Superior temporal gyrus (tissue), 1 donor: ENCODE data around the gene MKNK2.
"Not testable (repeated sequence)": the region's sequence is repeated elsewhere in the genome, so short reads cannot be mapped to it uniquely, and the experiment has no call there.

Experiments used
- DNase-seq: peaks from one replicate; pipeline ENCODE4 v3.0.0-alpha.2; 2016; ENCODE audit errors: extremely low spot score

The MKNK2 gene

GRCh38 chr19:2050991-2051772 lies at the start of gene MKNK2:
MKNK2 (minus strand) TSS chr19:2051244; CDS start chr19:2050851, 393 bp downstream.
- peak; percentile 94 for DNase-seq

- no peak for DNase-seq
Observed at GRCh38 chr19:2100719-2101061, 49.6 kb upstream of the MKNK2 start.

- no peak for DNase-seq
Observed at GRCh38 chr19:2099937-2100718, 49.1 kb upstream of the MKNK2 start.

- DNase-seq: no peak
Observed at GRCh38 chr19:2099054-2099501, 48.0 kb upstream of the MKNK2 start.

- no peak for DNase-seq
Observed at GRCh38 chr19:2097886-2098327, 46.9 kb upstream of the MKNK2 start.

- no peak for DNase-seq
Observed at GRCh38 chr19:2097203-2097885, 46.3 kb upstream of the MKNK2 start.

GRCh38 chr19:2096480-2097202 lies 45.6 kb upstream of the MKNK2 start, which contains the start of gene IZUMO4:
IZUMO4 (plus strand) TSS chr19:2096915; CDS start chr19:2096946, 31 bp downstream.
- peak; percentile 97 for DNase-seq

GRCh38 chr19:2096034-2096479 lies 45.0 kb upstream of the MKNK2 start, which contains the start of gene MOB3A:
MOB3A (minus strand) TSS chr19:2096326; CDS start chr19:2078560, 17,766 bp downstream.
- DNase-seq: no peak

- DNase-seq: not testable (repeated sequence)
Observed at GRCh38 chr19:2091926-2092525, 41.0 kb upstream of the MKNK2 start.

GRCh38 chr19:2089727-2090053 lies 38.6 kb upstream of the MKNK2 start:
- DNase-seq: no peak

- no peak for DNase-seq
Observed at GRCh38 chr19:2089001-2089711, 38.1 kb upstream of the MKNK2 start.

GRCh38 chr19:2087621-2088100 lies 36.6 kb upstream of the MKNK2 start:
- no peak for DNase-seq

GRCh38 chr19:2086695-2087620 lies 35.9 kb upstream of the MKNK2 start:
- DNase-seq: not testable (repeated sequence)

- DNase-seq: no peak
Observed at GRCh38 chr19:2084993-2085720, 34.1 kb upstream of the MKNK2 start.

GRCh38 chr19:2083174-2083854 lies 32.3 kb upstream of the MKNK2 start:
- no peak for DNase-seq

GRCh38 chr19:2081873-2082810 lies 31.1 kb upstream of the MKNK2 start:
- no peak for DNase-seq
